ENCODE data around the gene JAG2.

The JAG2 gene

GRCh38 chr14:105105158-105105557 lies 63.4 kb downstream of the JAG2 start:
- no peaks in the 10 kb centered on the region for H3K9me3 ChIP-seq (ENCODE audit: insufficient read depth, low read length)
- no peak overlapping the region for H3K27ac ChIP-seq (ENCODE audit: low read depth, low read length)
- H3K27me3 ChIP-seq (ENCODE audit: low read length) = no peaks in the 10 kb centered on the region
- no peak overlapping the region for H3K9ac ChIP-seq (ENCODE audit: low read length)
- H3K9me2 ChIP-seq (replicated peaks; ENCODE audit: insufficient read depth, low read length) = no peaks in the 10 kb centered on the region
- no peak overlapping the region for H3K4me3 ChIP-seq (ENCODE audit: insufficient read depth, low read length, poor library complexity, severe bottlenecking)
- H2AFZ ChIP-seq (ENCODE audit: low read depth, low read length, severe bottlenecking) = no peak overlapping the region
- no peaks in the 10 kb centered on the region for H3K79me2 ChIP-seq (ENCODE audit: insufficient read depth, low read length)
- H3K36me3 ChIP-seq (ENCODE audit: low read length) = no peaks in the 10 kb centered on the region
- H3K4me2 ChIP-seq (ENCODE audit: low read depth, low read length, poor library complexity, severe bottlenecking) = no peak overlapping the region
- no peaks in the 10 kb centered on the region for H4K20me1 ChIP-seq (ENCODE audit: low read depth, low read length)
- no peaks in the 10 kb centered on the region for H3F3A ChIP-seq (ENCODE audit: insufficient read depth)
- no peak for TF ChIP-seq EZH2phosphoT487 (conservative IDR thresholded peaks at IDR 0.05; ENCODE audit: low read length)
- TF ChIP-seq CTCF (IDR thresholded peaks at IDR 0.05; ENCODE audit: insufficient read depth, low read length, poor library complexity, severe bottlenecking) = no peak

GRCh38 chr14:105102893-105103292 lies 65.7 kb downstream of the JAG2 start:
- Histone ChIP-seq H3F3A (ENCODE audit: insufficient read depth) (no peaks in the 10 kb centered on the region), H3K36me3 (ENCODE audit: low read length) (no peaks in the 10 kb centered on the region), H3K27ac (ENCODE audit: low read depth, low read length) (no peak overlapping the region), H4K20me1 (ENCODE audit: low read depth, low read length) (no peaks in the 10 kb centered on the region), H3K9me3 (ENCODE audit: insufficient read depth, low read length) (no peaks in the 10 kb centered on the region), H3K79me2 (ENCODE audit: insufficient read depth, low read length) (no peaks in the 10 kb centered on the region), H2AFZ (ENCODE audit: low read depth, low read length, severe bottlenecking) (no peak overlapping the region), H3K4me3 (ENCODE audit: insufficient read depth, low read length, poor library complexity, severe bottlenecking) (no peak overlapping the region), H3K27me3 (ENCODE audit: low read length) (no peaks in the 10 kb centered on the region), H3K9me2 (replicated peaks; ENCODE audit: insufficient read depth, low read length) (no peaks in the 10 kb centered on the region), H3K4me2 (ENCODE audit: low read depth, low read length, poor library complexity, severe bottlenecking) (no peak overlapping the region), H3K9ac (ENCODE audit: low read length) (no peak overlapping the region)
- TF ChIP-seq CTCF (IDR thresholded peaks at IDR 0.05; ENCODE audit: insufficient read depth, low read length, poor library complexity, severe bottlenecking) (no peak), EZH2phosphoT487 (conservative IDR thresholded peaks at IDR 0.05; ENCODE audit: low read length) (no peak)

GRCh38 chr14:105102361-105102870 lies 66.2 kb downstream of the JAG2 start:
- H3K27ac ChIP-seq (ENCODE audit: low read depth, low read length) = no peak overlapping the region
- H3K36me3 ChIP-seq (ENCODE audit: low read length) = no peaks in the 10 kb centered on the region
- TF ChIP-seq EZH2phosphoT487 (conservative IDR thresholded peaks at IDR 0.05; ENCODE audit: low read length) (no peak), CTCF (IDR thresholded peaks at IDR 0.05; ENCODE audit: insufficient read depth, low read length, poor library complexity, severe bottlenecking) (no peak)
- H3K79me2 ChIP-seq (ENCODE audit: insufficient read depth, low read length) = no peaks in the 10 kb centered on the region
- no peaks in the 10 kb centered on the region for H3K9me3 ChIP-seq (ENCODE audit: insufficient read depth, low read length)
- no peak overlapping the region for H2AFZ ChIP-seq (ENCODE audit: low read depth, low read length, severe bottlenecking)
- no peaks in the 10 kb centered on the region for H3F3A ChIP-seq (ENCODE audit: insufficient read depth)
- H3K9me2 ChIP-seq (replicated peaks; ENCODE audit: insufficient read depth, low read length) = no peaks in the 10 kb centered on the region
- no peak overlapping the region for H3K4me3 ChIP-seq (ENCODE audit: insufficient read depth, low read length, poor library complexity, severe bottlenecking)
- no peaks in the 10 kb centered on the region for H3K27me3 ChIP-seq (ENCODE audit: low read length)
- H3K9ac ChIP-seq (ENCODE audit: low read length) = no peak overlapping the region
- H4K20me1 ChIP-seq (ENCODE audit: low read depth, low read length) = no peaks in the 10 kb centered on the region
- H3K4me2 ChIP-seq (ENCODE audit: low read depth, low read length, poor library complexity, severe bottlenecking) = no peak overlapping the region
